ENCODE results near the gene FOXC1. TPM values are rescaled to one million over a fixed set of nuclear protein-coding genes. Genes with fewer than 3 reads are reported as not detected.

Gene FOXC1
- total and polyA plus RNA-seq, 8 donors = 0.25 to 8.3 (median 2.8) TPM

DNA sequence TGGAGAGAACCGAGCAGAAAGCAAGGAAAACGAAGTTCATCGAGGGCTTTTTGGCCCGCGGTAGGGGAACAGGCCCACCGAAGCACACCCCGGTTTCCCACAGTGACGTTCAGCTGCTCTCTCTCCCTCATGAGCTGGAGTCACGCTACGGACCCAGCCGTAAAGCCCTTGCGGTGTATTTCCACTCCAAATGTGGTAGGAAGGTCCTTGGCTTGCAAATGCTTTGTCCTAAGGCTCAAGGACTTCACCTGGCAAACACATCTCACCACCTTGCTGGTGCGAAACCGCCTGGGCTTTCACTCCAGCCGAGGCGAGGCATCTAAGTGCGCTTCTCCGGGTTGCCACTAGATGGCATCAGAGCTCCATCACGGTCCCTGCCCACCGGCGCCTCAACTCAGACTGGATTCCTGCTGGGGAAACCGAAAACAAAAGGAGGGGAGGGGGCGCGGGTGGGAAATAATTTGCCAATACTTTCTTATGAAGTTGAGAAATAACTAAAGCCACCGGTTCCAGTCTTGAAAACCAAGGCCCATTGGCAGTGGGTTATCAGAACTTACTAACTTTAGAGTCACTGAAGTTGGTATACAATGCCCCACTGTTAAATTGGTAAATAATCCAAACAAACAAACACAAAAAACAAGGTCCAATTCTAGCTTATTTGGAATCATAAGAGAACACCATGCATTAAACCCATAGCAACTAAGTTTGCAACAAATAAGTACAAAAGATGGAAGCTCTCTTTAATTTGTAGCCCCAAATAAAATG is 13.4 kb upstream of the FOXC1 start:
- peak overlapping the region in 2 of 4 donors; percentile 8 to 27 for H3K4me3 ChIP-seq

DNA sequence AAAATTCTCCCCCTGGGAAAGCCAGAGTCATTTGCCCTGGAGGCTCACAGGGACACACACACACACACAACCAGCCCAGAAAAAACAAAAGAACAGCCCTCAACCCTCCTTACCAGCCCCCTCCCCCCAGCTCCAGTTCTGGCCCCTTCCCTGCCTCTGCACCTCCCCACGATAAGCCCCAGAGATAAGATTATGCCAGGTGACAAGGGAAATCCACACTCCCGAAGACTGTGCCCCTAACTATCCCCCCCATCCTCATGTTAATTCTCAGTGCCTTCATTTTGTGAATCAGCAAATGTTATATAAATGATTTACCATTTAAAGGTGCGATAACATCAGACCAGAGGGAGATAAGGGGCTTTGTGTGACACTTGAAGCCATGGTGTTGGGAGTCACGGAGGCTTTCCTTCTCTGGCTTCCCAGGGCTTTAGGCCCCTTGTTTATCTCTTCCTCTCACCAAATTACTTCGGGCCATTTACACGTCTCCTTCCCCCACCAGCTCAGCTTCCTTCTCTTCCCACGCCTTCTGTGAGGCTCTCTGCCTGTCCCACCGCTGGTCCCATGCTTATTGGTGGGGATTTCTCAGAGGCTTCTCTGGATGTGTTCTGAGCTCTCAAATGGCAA is 12.5 kb upstream of the FOXC1 start:
- intact Hi-C loops (cut with DNase I; ENCODE audit: low total_unique reads) = loop anchor here (5.0 to 10.0 kb wide), 2 partner anchors 1045 to 1158 kb away; partner anchors contain the start of gene MYLK4
- WGBS, 5 donors = 33 to 46% (median 40%) methylated on average over 8 of the region's 8 CpGs
- H3K27me3 ChIP-seq = peaks cover 3 to 87% (median 53%) of the 10 kb centered on the region in 3 donors
- TF ChIP-seq, protein P1, sequence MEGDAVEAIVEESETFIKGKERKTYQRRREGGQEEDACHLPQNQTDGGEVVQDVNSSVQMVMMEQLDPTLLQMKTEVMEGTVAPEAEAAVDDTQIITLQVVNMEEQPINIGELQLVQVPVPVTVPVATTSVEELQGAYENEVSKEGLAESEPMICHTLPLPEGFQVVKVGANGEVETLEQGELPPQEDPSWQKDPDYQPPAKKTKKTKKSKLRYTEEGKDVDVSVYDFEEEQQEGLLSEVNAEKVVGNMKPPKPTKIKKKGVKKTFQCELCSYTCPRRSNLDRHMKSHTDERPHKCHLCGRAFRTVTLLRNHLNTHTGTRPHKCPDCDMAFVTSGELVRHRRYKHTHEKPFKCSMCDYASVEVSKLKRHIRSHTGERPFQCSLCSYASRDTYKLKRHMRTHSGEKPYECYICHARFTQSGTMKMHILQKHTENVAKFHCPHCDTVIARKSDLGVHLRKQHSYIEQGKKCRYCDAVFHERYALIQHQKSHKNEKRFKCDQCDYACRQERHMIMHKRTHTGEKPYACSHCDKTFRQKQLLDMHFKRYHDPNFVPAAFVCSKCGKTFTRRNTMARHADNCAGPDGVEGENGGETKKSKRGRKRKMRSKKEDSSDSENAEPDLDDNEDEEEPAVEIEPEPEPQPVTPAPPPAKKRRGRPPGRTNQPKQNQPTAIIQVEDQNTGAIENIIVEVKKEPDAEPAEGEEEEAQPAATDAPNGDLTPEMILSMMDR (IDR thresholded peaks at IDR 0.05) = no peak
- no peak for TF ChIP-seq EP300 (IDR thresholded peaks at IDR 0.05)
- TF ChIP-seq POLR2AphosphoS5 (IDR thresholded peaks at IDR 0.05) = no peak
- no peak for TF ChIP-seq POLR2A (IDR thresholded peaks at IDR 0.05)
- H3K4me1 ChIP-seq = peaks cover 7 to 14% (median 14%) of the 10 kb centered on the region in 4 donors
- H3K9me3 ChIP-seq = no peaks in the 10 kb centered on the region
- no peak for DNase-seq
- no peaks in the 10 kb centered on the region for H3K36me3 ChIP-seq
- no peak overlapping the region for H3K4me3 ChIP-seq
- H3K27ac ChIP-seq = no peak overlapping the region

More for the DNA sequence above, 13.4 kb upstream of the FOXC1 start:
- peak; percentile 69 to 86 for DNase-seq
- no peak overlapping the region for H3K27ac ChIP-seq
- TF ChIP-seq POLR2AphosphoS5 (IDR thresholded peaks at IDR 0.05) = peak in 1 of 3 donors; percentile 32
- TF ChIP-seq POLR2A (IDR thresholded peaks at IDR 0.05) = no peak
- TF ChIP-seq, protein P1 (IDR thresholded peaks at IDR 0.05) = peak in 6 of 7 experiments; percentile 16 to 96 (median 88)
- H3K27me3 ChIP-seq = peaks cover 0 to 84% (median 43%) of the 10 kb centered on the region in 3 donors
- no peaks in the 10 kb centered on the region for H3K36me3 ChIP-seq
- H3K4me1 ChIP-seq = peaks cover 3 to 11% (median 9%) of the 10 kb centered on the region in 4 donors
- 16 to 21% (median 18%) methylated on average over 19 to 25 of the region's 25 CpGs for WGBS, 5 donors
- intact Hi-C loops (cut with DNase I; ENCODE audit: low total_unique reads) = loop anchor here (5.0 to 10.0 kb wide), 2 partner anchors 1046 to 1159 kb away; partner anchors contain the start of gene MYLK4
- no peaks in the 10 kb centered on the region for H3K9me3 ChIP-seq

DNA sequence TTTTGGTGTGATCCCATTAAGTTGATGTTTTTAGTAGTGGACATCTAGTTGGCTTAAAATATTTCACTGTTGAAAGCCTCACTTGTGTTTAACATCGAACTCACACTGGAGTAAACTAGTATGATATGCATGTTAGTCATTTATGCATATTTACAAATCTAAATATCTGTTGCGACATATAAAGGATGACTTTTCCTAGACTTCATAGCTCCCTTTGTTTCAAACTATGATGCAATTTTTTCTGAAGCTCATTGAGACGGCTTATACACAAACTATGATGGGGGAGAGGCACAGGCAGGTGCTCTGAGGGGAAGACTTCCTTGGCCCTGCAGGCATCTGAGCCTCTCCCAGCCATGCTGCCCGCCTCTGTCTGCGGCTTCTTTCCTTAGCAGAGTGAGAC is 11.8 kb upstream of the FOXC1 start:
- Histone ChIP-seq H3K36me3 (no peaks in the 10 kb centered on the region), H3K4me1 (peaks cover 7 to 14% (median 14%) of the 10 kb centered on the region in 4 donors), H3K4me3 (no peak overlapping the region), H3K27ac (no peak overlapping the region), H3K9me3 (no peaks in the 10 kb centered on the region), H3K27me3 (peaks cover 4 to 94% (median 55%) of the 10 kb centered on the region in 3 donors)
- no peak for DNase-seq
- no peak for TF ChIP-seq POLR2AphosphoS5 (IDR thresholded peaks at IDR 0.05)
- no peak for TF ChIP-seq EP300 (IDR thresholded peaks at IDR 0.05)
- TF ChIP-seq POLR2A (IDR thresholded peaks at IDR 0.05) = no peak
- TF ChIP-seq, protein P1 (IDR thresholded peaks at IDR 0.05) = no peak
- intact Hi-C loops (cut with DNase I; ENCODE audit: low total_unique reads) = loop anchor here (5.0 to 10.0 kb wide), 2 partner anchors 1044 to 1157 kb away; partner anchors contain the start of gene MYLK4
- 75 to 87% (median 80%) methylated on average over 5 of the region's 5 CpGs for WGBS, 5 donors

DNA sequence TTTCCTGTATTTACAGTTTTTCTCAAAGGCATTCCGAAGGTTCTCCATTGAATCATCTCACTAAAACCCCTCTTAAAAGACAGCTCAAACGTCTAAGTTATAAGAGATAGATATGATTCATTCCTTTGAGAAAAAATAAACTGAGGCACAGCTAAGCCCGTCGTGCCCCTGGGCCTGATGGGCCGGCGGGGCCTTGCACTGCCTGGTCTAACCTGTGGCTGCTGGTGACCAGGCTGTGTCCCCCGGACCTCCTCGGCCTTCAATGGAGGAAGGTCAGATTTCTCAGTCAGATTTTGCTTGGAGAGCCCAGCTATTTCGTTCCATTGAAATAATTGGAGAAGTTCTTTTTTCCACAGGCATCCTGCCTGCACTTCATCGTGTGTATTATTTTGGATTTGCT is 11.3 kb upstream of the FOXC1 start:
- H3K27me3 ChIP-seq = peaks cover 4 to 96% (median 59%) of the 10 kb centered on the region in 3 donors
- DNase-seq = no peak
- TF ChIP-seq POLR2AphosphoS5 (IDR thresholded peaks at IDR 0.05) (no peak), EP300 (IDR thresholded peaks at IDR 0.05) (no peak), POLR2A (IDR thresholded peaks at IDR 0.05) (no peak)
- TF ChIP-seq, protein P1 (IDR thresholded peaks at IDR 0.05) = no peak
- H3K27ac ChIP-seq = no peak overlapping the region
- H3K4me3 ChIP-seq = no peak overlapping the region
- peaks cover 7 to 14% (median 14%) of the 10 kb centered on the region in 4 donors for H3K4me1 ChIP-seq
- H3K9me3 ChIP-seq = no peaks in the 10 kb centered on the region
- intact Hi-C loops (cut with DNase I; ENCODE audit: low total_unique reads) = loop anchor here (5.0 to 10.0 kb wide), 2 partner anchors 1044 to 1156 kb away; partner anchors contain the start of gene MYLK4
- no peaks in the 10 kb centered on the region for H3K36me3 ChIP-seq
- 75 to 89% (median 88%) methylated on average over 10 of the region's 10 CpGs for WGBS, 5 donors

Data from stomach (tissue), 9 donors.